Fibroblast of lung (primary cell): ENCODE measurements around the gene SUPT4H1.

Source experiments
- CTCF ChIP-seq, 2 donors: IDR thresholded peaks in 1 of 2; conservative IDR thresholded peaks in 1 of 2; 1 replicate in 1 of 2; 2 replicates in 1 of 2; pipeline ENCODE4 v1.5.1; 2011 to 2012; ENCODE audit warnings: low read length in 2 of 2, control low read depth in 1 of 2, inconsistent platforms in 1 of 2, low read depth in 1 of 2, mild to moderate bottlenecking in 1 of 2
- EZH2 ChIP-seq: IDR thresholded peaks from 2 replicates; pipeline ENCODE4 v1.5.1; 2012; ENCODE audit warnings: low read length, control low read depth, mild to moderate bottlenecking; ENCODE audit errors: missing control alignments

- TF ChIP-seq CTCF (conservative IDR thresholded peaks at IDR 0.05 in 1 of 2, IDR thresholded peaks at IDR 0.05 in 1 of 2; ENCODE audit: low read depth in 1 of 2, low read length in 2 of 2), result no peak
- TF ChIP-seq EZH2, result no peak
Observed at GRCh38 chr17:58301504-58302150, 50.4 kb downstream of the SUPT4H1 start.
